Measurements from ENCODE around the gene GALNT10. TPM values are rescaled to one million over a fixed set of nuclear protein-coding genes. Genes with fewer than 3 reads are reported as not detected.

GALNT10 gene
- polyA plus RNA-seq, 1 of the 3 experiments (the other 2 are of a cell fraction), result 56.3 TPM

GRCh38 chr5:154375329-154376008 lies 184.9 kb downstream of the GALNT10 start:
- TF ChIP-seq GATA2 (CRISPR knock-in tag; IDR thresholded peaks at IDR 0.05) (no peak), USF1 (IDR thresholded peaks at IDR 0.05; ENCODE audit: borderline replicate concordance, low read depth) (no peak; the same call in 1 of the 2 replicates), REST (IDR thresholded peaks at IDR 0.05; ENCODE audit: low read depth, low read length) (no peak), ELF1 (IDR thresholded peaks at IDR 0.05) (no peak), ZBTB33 (IDR thresholded peaks at IDR 0.05; ENCODE audit: borderline replicate concordance, low read depth) (no peak), USF2 (IDR thresholded peaks at IDR 0.05; ENCODE audit: borderline replicate concordance, low read depth, low read length) (no peak), IRF3 (IDR thresholded peaks at IDR 0.05; ENCODE audit: low read depth, low read length) (no peak), YY1 (IDR thresholded peaks at IDR 0.05; ENCODE audit: low read depth) (no peak), FOXJ3 (CRISPR knock-in tag; IDR thresholded peaks at IDR 0.05) (no peak), TAF1 (IDR thresholded peaks at IDR 0.05; ENCODE audit: borderline replicate concordance, low read depth, low read length) (no peak), NFIC (IDR thresholded peaks at IDR 0.05; ENCODE audit: borderline replicate concordance) (no peak), JUND (IDR thresholded peaks at IDR 0.05) (no peak), MAX (IDR thresholded peaks at IDR 0.05; ENCODE audit: low read depth) (no peak)
- DNase-seq, result no peak
- H3K36me3 ChIP-seq (replicated peaks in 1 of 2; ENCODE audit: control insufficient read depth in 1 of 2, insufficient read depth in 2 of 2, low read length in 1 of 2), result peaks cover 45 to 52% of the 10 kb centered on the region in 2 experiments
- no peaks in the 10 kb centered on the region for H3F3A ChIP-seq (replicated peaks; ENCODE audit: insufficient read depth)
- H3K4me1 ChIP-seq (ENCODE audit: control insufficient read depth in 1 of 2, insufficient read depth in 2 of 2, low read depth in 1 of 2, low read length in 1 of 2), result peaks cover 10 to 18% of the 10 kb centered on the region in 2 experiments; a peak in 3 of 4 replicates
- ChIA-PET POLR2A (no interaction called here), CTCF (interaction anchor here (0.7 to 1.5 kb wide), 3 partner anchors 10 to 1036 kb away, joined by 3 to 4 read pairs (median 3); no protein-coding TSS in a partner anchor)
- H3K9me2 ChIP-seq, result no peaks in the 10 kb centered on the region
- no peak overlapping the region for H3K4me2 ChIP-seq
- H2AFZ ChIP-seq (ENCODE audit: low read depth), result no peak overlapping the region
- no peak overlapping the region for H3K27ac ChIP-seq (ENCODE audit: low read depth in 2 of 2, low read length in 1 of 2)
- no peaks in the 10 kb centered on the region for H4K20me1 ChIP-seq (ENCODE audit: insufficient read depth)
- H3K9me3 ChIP-seq, result no peaks in the 10 kb centered on the region
- H3K79me2 ChIP-seq (ENCODE audit: insufficient read depth), result peaks cover 26% of the 10 kb centered on the region
- no peak overlapping the region for H3K4me3 ChIP-seq (ENCODE audit: low read depth in 2 of 2, low read length in 1 of 2)
- 81% methylated on average over 3 of the region's 3 CpGs for WGBS (ENCODE audit: low lambda C conversion rate)
- H3K9ac ChIP-seq, result no peak overlapping the region
- no peaks in the 10 kb centered on the region for H3K27me3 ChIP-seq (ENCODE audit: insufficient read depth)
